ENCODE data around the gene DLEC1. TPM values are rescaled to one million over a fixed set of nuclear protein-coding genes. Genes with fewer than 3 reads are reported as not detected.

DLEC1 gene
- total RNA-seq, 8 experiments from 2014 or later = 0.27 to 3.5 (median 0.81) TPM

- H3K27ac ChIP-seq = no peak overlapping the region
- H3K4me3 ChIP-seq = no peak overlapping the region
- ATAC-seq (replicated peaks in 6 of 8) = peak; percentile 3 to 52 (median 37)
- in situ Hi-C loops (cut with MboI; ENCODE audit: low pct_unique_long_range_greater_than_20kb in 2 of 9, low sequenced_read_pairs in 9 of 9, unreplicated experiment in 9 of 9) = no loop called here
- WGBS, 10 experiments = 0 to 27% (median 21%) methylated on average over 1 to 5 of the region's 7 CpGs; no CpG with 5 or more reads in 6 of the 10 experiments
- peaks cover 9 to 24% of the 10 kb centered on the region in 2 donors for H3K4me1 ChIP-seq (replicated peaks in 1 of 2)
Measured at GRCh38 chr3:37996785-37997301, 42.2 kb upstream of the DLEC1 start.

GRCh38 chr3:37997342-37997741, 41.7 kb upstream of the DLEC1 start:
- no peak overlapping the region for H3K27ac ChIP-seq
- in situ Hi-C loops (cut with MboI; ENCODE audit: low pct_unique_long_range_greater_than_20kb in 2 of 9, low sequenced_read_pairs in 9 of 9, unreplicated experiment in 9 of 9) = no loop called here
- ATAC-seq (replicated peaks in 6 of 8) = no peak
- H3K4me1 ChIP-seq (replicated peaks in 1 of 2) = peaks cover 9 to 24% of the 10 kb centered on the region in 2 donors
- WGBS, 10 experiments = 95 to 100% (median 100%) methylated on average over 1 to 4 of the region's 10 CpGs; no CpG with 5 or more reads in 7 of the 10 experiments
- no peak overlapping the region for H3K4me3 ChIP-seq

- 60 to 100% (median 80%) methylated on average over 1 to 3 of the region's 6 CpGs; no CpG with 5 or more reads in 6 of the 10 experiments for WGBS, 10 experiments
- ATAC-seq (replicated peaks in 6 of 8) = no peak
- Histone ChIP-seq H3K27ac (no peak overlapping the region), H3K4me1 (replicated peaks in 1 of 2) (peaks cover 9 to 24% of the 10 kb centered on the region in 2 donors), H3K4me3 (no peak overlapping the region)
- in situ Hi-C loops (cut with MboI; ENCODE audit: low pct_unique_long_range_greater_than_20kb in 2 of 9, low sequenced_read_pairs in 9 of 9, unreplicated experiment in 9 of 9) = no loop called here
Measured at GRCh38 chr3:37997791-37998370, 41.1 kb upstream of the DLEC1 start.

GRCh38 chr3:37999836-38000235, 39.2 kb upstream of the DLEC1 start:
- 48 to 100% (median 100%) methylated on average over 1 to 3 of the region's 6 CpGs; no CpG with 5 or more reads in 6 of the 10 experiments for WGBS, 10 experiments
- in situ Hi-C loops (cut with MboI; ENCODE audit: low pct_unique_long_range_greater_than_20kb in 2 of 9, low sequenced_read_pairs in 9 of 9, unreplicated experiment in 9 of 9) = no loop called here
- Histone ChIP-seq H3K4me1 (replicated peaks in 1 of 2) (peaks cover 13 to 28% of the 10 kb centered on the region in 2 donors), H3K4me3 (no peak overlapping the region), H3K27ac (no peak overlapping the region)
- ATAC-seq (replicated peaks in 6 of 8) = no peak

GRCh38 chr3:38000242-38000916, 38.6 kb upstream of the DLEC1 start:
- in situ Hi-C loops (cut with MboI; ENCODE audit: low pct_unique_long_range_greater_than_20kb in 2 of 9, low sequenced_read_pairs in 9 of 9, unreplicated experiment in 9 of 9) = no loop called here
- no peak overlapping the region for H3K27ac ChIP-seq

GRCh38 chr3:38000965-38001455, 38.0 kb upstream of the DLEC1 start:
- Histone ChIP-seq H3K27ac (no peak overlapping the region), H3K4me1 (replicated peaks in 1 of 2) (peaks cover 19 to 36% of the 10 kb centered on the region in 2 donors), H3K4me3 (no peak overlapping the region)
- in situ Hi-C loops (cut with MboI; ENCODE audit: low pct_unique_long_range_greater_than_20kb in 2 of 9, low sequenced_read_pairs in 9 of 9, unreplicated experiment in 9 of 9) = no loop called here
- no peak for ATAC-seq (replicated peaks in 6 of 8)
- WGBS, 10 experiments = 33 to 100% (median 92%) methylated on average over 1 to 3 of the region's 6 CpGs; no CpG with 5 or more reads in 6 of the 10 experiments

More at GRCh38 chr3:38000242-38000916, 38.6 kb upstream of the DLEC1 start:
- 80 to 100% (median 93%) methylated on average over 1 to 2 of the region's 6 CpGs; no CpG with 5 or more reads in 5 of the 10 experiments for WGBS, 10 experiments
- H3K4me1 ChIP-seq (replicated peaks in 1 of 2) = peaks cover 18 to 33% of the 10 kb centered on the region in 2 donors
- no peak for ATAC-seq (replicated peaks in 6 of 8)
- no peak overlapping the region for H3K4me3 ChIP-seq

GRCh38 chr3:38001456-38002081, 37.4 kb upstream of the DLEC1 start:
- H3K27ac ChIP-seq = no peak overlapping the region
- H3K4me1 ChIP-seq (replicated peaks in 1 of 2) = peaks cover 19 to 36% of the 10 kb centered on the region in 2 donors
- WGBS, 10 experiments = 90 to 100% methylated on average over 1 to 3 of the region's 9 CpGs; no CpG with 5 or more reads in 8 of the 10 experiments
- in situ Hi-C loops (cut with MboI; ENCODE audit: low pct_unique_long_range_greater_than_20kb in 2 of 9, low sequenced_read_pairs in 9 of 9, unreplicated experiment in 9 of 9) = no loop called here
- no peak overlapping the region for H3K4me3 ChIP-seq
- ATAC-seq (replicated peaks in 6 of 8) = no peak

GRCh38 chr3:38002291-38002876, 36.6 kb upstream of the DLEC1 start:
- H3K4me3 ChIP-seq = no peak overlapping the region
- ATAC-seq (replicated peaks in 6 of 8) = no peak
- 80 to 100% (median 100%) methylated on average over 1 of the region's 6 CpGs; no CpG with 5 or more reads in 5 of the 10 experiments for WGBS, 10 experiments
- in situ Hi-C loops (cut with MboI; ENCODE audit: low pct_unique_long_range_greater_than_20kb in 2 of 9, low sequenced_read_pairs in 9 of 9, unreplicated experiment in 9 of 9) = no loop called here
- H3K27ac ChIP-seq = no peak overlapping the region
- peaks cover 19 to 36% of the 10 kb centered on the region in 2 donors for H3K4me1 ChIP-seq (replicated peaks in 1 of 2)

GRCh38 chr3:38002940-38003339, 36.1 kb upstream of the DLEC1 start:
- no peak overlapping the region for H3K27ac ChIP-seq
- H3K4me1 ChIP-seq (replicated peaks in 1 of 2) = peaks cover 19 to 36% of the 10 kb centered on the region in 2 donors
- 80% methylated on average over 1 of the region's 9 CpGs; no CpG with 5 or more reads in 9 of the 10 experiments for WGBS, 10 experiments
- ATAC-seq (replicated peaks in 6 of 8) = no peak
- no peak overlapping the region for H3K4me3 ChIP-seq
- in situ Hi-C loops (cut with MboI; ENCODE audit: low pct_unique_long_range_greater_than_20kb in 2 of 9, low sequenced_read_pairs in 9 of 9, unreplicated experiment in 9 of 9) = no loop called here

GRCh38 chr3:38003371-38003816, 35.6 kb upstream of the DLEC1 start:
- Histone ChIP-seq H3K4me1 (replicated peaks in 1 of 2) (peaks cover 19 to 34% of the 10 kb centered on the region in 2 donors), H3K4me3 (no peak overlapping the region), H3K27ac (no peak overlapping the region)
- in situ Hi-C loops (cut with MboI; ENCODE audit: low pct_unique_long_range_greater_than_20kb in 2 of 9, low sequenced_read_pairs in 9 of 9, unreplicated experiment in 9 of 9) = no loop called here
- 41 to 100% (median 50%) methylated on average over 1 to 6 of the region's 7 CpGs; no CpG with 5 or more reads in 7 of the 10 experiments for WGBS, 10 experiments
- ATAC-seq (replicated peaks in 6 of 8) = peak; percentile 10 to 61 (median 44)

GRCh38 chr3:38003817-38004414, 35.1 kb upstream of the DLEC1 start:
- in situ Hi-C loops (cut with MboI; ENCODE audit: low pct_unique_long_range_greater_than_20kb in 2 of 9, low sequenced_read_pairs in 9 of 9, unreplicated experiment in 9 of 9) = no loop called here
- Histone ChIP-seq H3K4me1 (replicated peaks in 1 of 2) (peaks cover 19 to 30% of the 10 kb centered on the region in 2 donors), H3K4me3 (no peak overlapping the region), H3K27ac (no peak overlapping the region)
- ATAC-seq (replicated peaks in 6 of 8) = peak; percentile 0 to 28 (median 6)
- WGBS, 10 experiments = 38 to 100% (median 83%) methylated on average over 1 to 5 of the region's 11 CpGs; no CpG with 5 or more reads in 3 of the 10 experiments

- in situ Hi-C loops (cut with MboI; ENCODE audit: low pct_unique_long_range_greater_than_20kb in 2 of 9, low sequenced_read_pairs in 9 of 9, unreplicated experiment in 9 of 9) = no loop called here
- no peak overlapping the region for H3K4me3 ChIP-seq
- H3K4me1 ChIP-seq (replicated peaks in 1 of 2) = peaks cover 14 to 25% of the 10 kb centered on the region in 2 donors
- no peak overlapping the region for H3K27ac ChIP-seq
- ATAC-seq (replicated peaks in 6 of 8) = peak; percentile 70 to 80 (median 73)
- 0 to 100% (median 77%) methylated on average over 1 to 6 of the region's 14 CpGs; no CpG with 5 or more reads in 4 of the 10 experiments for WGBS, 10 experiments
Measured at GRCh38 chr3:38004415-38005075, 34.5 kb upstream of the DLEC1 start.

All from motor neuron (in vitro differentiated cells).